Prostate gland (tissue), 2 donors: Measurements from ENCODE around the gene CHRM2.

Experiments
- CTCF ChIP-seq, 4 experiments: fragments of 200-600 bp in 2 of 4; fragments of 450-650 bp in 2 of 4; sonication (generic) in 2 of 4; IDR thresholded peaks; 1 replicate in 3 of 4; 2 replicates in 1 of 4; pipeline ENCODE4 v1.5.1; 2016 to 2019; ENCODE audit warnings: antibody characterized with exemption in 4 of 4, mild to moderate bottlenecking in 2 of 4, moderate library complexity in 2 of 4
- POLR2A ChIP-seq: fragments of 450-650 bp; IDR thresholded peaks from one replicate; pipeline ENCODE4 v1.6.1; 2016; ENCODE audit warnings: antibody characterized with exemption, mild to moderate bottlenecking
- POLR2AphosphoS5 ChIP-seq: sonication (generic); formaldehyde crosslinking; IDR thresholded peaks from one replicate; pipeline ENCODE4 v1.6.1; 2017; ENCODE audit warnings: antibody characterized with exemption

- no peak for TF ChIP-seq POLR2A
- no peak for TF ChIP-seq CTCF (IDR thresholded peaks at IDR 0.05)
- no peak for TF ChIP-seq POLR2AphosphoS5
Observed at GRCh38 chr7:136857573-136857972, 10.9 kb upstream of the CHRM2 start.
